ENCODE results near the gene PDIA3.

Gene PDIA3

GRCh38 chr15:43779016-43779415 is 32.8 kb downstream of the PDIA3 start:
- TF ChIP-seq SIN3A (IDR thresholded peaks at IDR 0.05; ENCODE audit: borderline replicate concordance, insufficient read depth, low read length) (no peak), FOXP2 (optimal IDR thresholded peaks at IDR 0.05; ENCODE audit: borderline replicate concordance, extremely low read depth, extremely low read length, insufficient read depth) (no peak), REST (IDR thresholded peaks at IDR 0.05; ENCODE audit: insufficient read depth in 1 of 2, low read depth in 2 of 2, low read length in 2 of 2) (no peak), POLR2AphosphoS5 (IDR thresholded peaks at IDR 0.05; ENCODE audit: low read depth, low read length) (no peak), TAF1 (IDR thresholded peaks at IDR 0.05; ENCODE audit: borderline replicate concordance, insufficient read depth, low read length) (no peak)

GRCh38 chr15:43789409-43789808 is 43.2 kb downstream of the PDIA3 start:
- no peak for TF ChIP-seq TAF1 (IDR thresholded peaks at IDR 0.05; ENCODE audit: borderline replicate concordance, insufficient read depth, low read length)
- TF ChIP-seq FOXP2 (optimal IDR thresholded peaks at IDR 0.05; ENCODE audit: borderline replicate concordance, extremely low read depth, extremely low read length, insufficient read depth), result no peak
- no peak for TF ChIP-seq REST (IDR thresholded peaks at IDR 0.05; ENCODE audit: insufficient read depth in 1 of 2, low read depth in 2 of 2, low read length in 2 of 2)
- TF ChIP-seq SIN3A (IDR thresholded peaks at IDR 0.05; ENCODE audit: borderline replicate concordance, insufficient read depth, low read length), result no peak
- no peak for TF ChIP-seq POLR2AphosphoS5 (IDR thresholded peaks at IDR 0.05; ENCODE audit: low read depth, low read length)

- TF ChIP-seq SIN3A (IDR thresholded peaks at IDR 0.05; ENCODE audit: borderline replicate concordance, insufficient read depth, low read length) (0 out of 2 replicates have a peak, but pooled peaks have one; percentile 20), POLR2AphosphoS5 (IDR thresholded peaks at IDR 0.05; ENCODE audit: low read depth, low read length) (peak; percentile 94), REST (IDR thresholded peaks at IDR 0.05; ENCODE audit: insufficient read depth in 1 of 2, low read depth in 2 of 2, low read length in 2 of 2) (peak; percentile 16 to 28; a peak in 1 of 4 replicates), FOXP2 (optimal IDR thresholded peaks at IDR 0.05; ENCODE audit: borderline replicate concordance, extremely low read depth, extremely low read length, insufficient read depth) (peak; percentile 62), TAF1 (IDR thresholded peaks at IDR 0.05; ENCODE audit: borderline replicate concordance, insufficient read depth, low read length) (peak; percentile 76; the same call in 1 of the 2 replicates)
Observed at GRCh38 chr15:43791993-43792760, 45.9 kb downstream of the PDIA3 start, which contains the start of gene SERF2. Gene SERF2 (plus strand): TSS chr15:43792320. CDS start chr15:43792377, 57 bp downstream.

- TF ChIP-seq FOXP2 (optimal IDR thresholded peaks at IDR 0.05; ENCODE audit: borderline replicate concordance, extremely low read depth, extremely low read length, insufficient read depth), result no peak
- no peak for TF ChIP-seq REST (IDR thresholded peaks at IDR 0.05; ENCODE audit: insufficient read depth in 1 of 2, low read depth in 2 of 2, low read length in 2 of 2)
- no peak; the same call in 1 of the 2 replicates for TF ChIP-seq POLR2AphosphoS5 (IDR thresholded peaks at IDR 0.05; ENCODE audit: low read depth, low read length)
- TF ChIP-seq SIN3A (IDR thresholded peaks at IDR 0.05; ENCODE audit: borderline replicate concordance, insufficient read depth, low read length), result 0 out of 2 replicates have a peak, but pooled peaks have one; percentile 7
Observed at GRCh38 chr15:43792761-43793476, 46.7 kb downstream of the PDIA3 start.
